ENCODE results near the gene SOS1.

- TF ChIP-seq CTCF (IDR thresholded peaks at IDR 0.05) (no peak), EZH2 (IDR thresholded peaks at IDR 0.05; ENCODE audit: borderline replicate concordance, insufficient read depth, low read depth, low read length, poor library complexity, severe bottlenecking) (no peak)
These were observed 405 bp downstream of the SOS1 start for GRCh38 chr2:39120521-39120770.

Data from B cell (primary cell).